H1 (cell line): ENCODE results near the gene FAM204A. TPM values are rescaled to one million over a fixed set of nuclear protein-coding genes. Genes with fewer than 3 reads are reported as not detected.

Source experiments
- KDM4A ChIP-seq: IDR thresholded peaks from one replicate; pipeline ENCODE4 v1.7.1; 2012; ENCODE audit warnings: low read depth, mild to moderate bottlenecking, moderate library complexity, low read length, inconsistent platforms; ENCODE audit not compliant: severe bottlenecking
- MAX ChIP-seq: IDR thresholded peaks from 2 replicates; pipeline ENCODE4 v1.6.1; 2012; ENCODE audit warnings: inconsistent platforms
- RFX5 ChIP-seq: IDR thresholded peaks from 2 replicates; pipeline ENCODE4 v1.6.1; 2011; ENCODE audit warnings: low read depth, low read length, improper control_type of control experiment, borderline replicate concordance
- polyA plus RNA-seq, 7 experiments: library from polyadenylated mRNA; depleted of rRNA in 3 of 7; stranded (reverse) in 5 of 7; unstranded in 2 of 7; fragments of >200 nt in 5 of 7; fragments of 200-250 nt in 2 of 7; gene quantifications; 1 replicate in 5 of 7; 2 replicates in 1 of 7; 4 replicates in 1 of 7; pipeline versions ENCODE4 v1.2.1 to v1.2.3, GENCODE V29; 2011 to 2013; ENCODE audit warnings: missing spikeins in 2 of 7, mixed read lengths in 2 of 7
- total RNA-seq: library from RNA; stranded (reverse); fragmentation: NEBNext Ultra II Directional; extraction: Animal tissue kit (Norgen Biotek cat#: 25700); gene quantifications from 2 replicates; pipeline ENCODE4 v1.2.1, GENCODE V29; 2021

FAM204A gene
- total and polyA plus RNA-seq, 2 of the 8 experiments (the other 6 are each of a cell fraction or from before 2014, with no cell fraction given): 4.9 to 37.4 TPM

DNA sequence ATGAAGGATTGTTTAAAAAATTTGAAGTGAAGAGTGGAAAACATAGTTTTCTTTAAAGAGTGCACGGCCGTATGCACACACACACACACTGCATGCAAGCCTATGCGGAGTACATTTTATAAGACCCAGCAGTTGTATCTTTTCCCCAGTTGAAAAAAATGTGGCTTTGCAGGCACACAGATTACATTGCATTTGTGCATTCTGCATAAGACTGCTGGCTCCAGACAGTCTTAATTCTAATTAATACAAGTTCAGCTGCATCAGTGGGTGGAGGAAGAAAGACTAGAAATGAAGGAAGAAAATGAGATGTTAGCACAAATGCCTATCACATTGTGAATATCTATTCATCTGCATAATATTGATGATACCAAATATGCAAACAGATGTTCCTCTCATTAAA, 79.6 kb downstream of the FAM204A start (continued):
- TF ChIP-seq MAX (no peak), KDM4A (no peak), RFX5 (no peak)
